SK-MEL-5 (cell line): ENCODE results near the gene MICAL2. TPM values are rescaled to one million over a fixed set of nuclear protein-coding genes. Genes with fewer than 3 reads are reported as not detected.

Source experiments
- DNase-seq: peaks from one replicate; pipeline ENCODE4 v3.0.0-alpha.2; 2016; ENCODE audit warnings: low read depth, low spot score
- in situ Hi-C: cut with HindIII; loops from 2 replicates; pipeline ENCODE4 v1.10.0; 2016; ENCODE audit warnings: low sequenced_read_pairs, high pct_unique_total_duplicates, low pct_unique_long_range_greater_than_20kb
- total RNA-seq: library from RNA; depleted of rRNA; stranded (reverse); fragments of >200 nt; shearing (Covaris generic); gene quantifications from 2 replicates; pipeline ENCODE4 v1.2.3, GENCODE V29; 2014

The MICAL2 gene
- total RNA-seq, 1 experiment from 2014 or later, result 1.2 TPM

GRCh38 chr11:12182676-12183541, 72.5 kb downstream of the MICAL2 start:
- in situ Hi-C loops, result no loop called here
- DNase-seq, result no peak

- in situ Hi-C loops, result no loop called here
- DNase-seq, result no peak
These were observed 73.6 kb downstream of the MICAL2 start for GRCh38 chr11:12183827-12184620.

- in situ Hi-C loops, result no loop called here
- no peak for DNase-seq
These were observed 74.3 kb downstream of the MICAL2 start for GRCh38 chr11:12184699-12185098.

GRCh38 chr11:12185106-12185690, 74.8 kb downstream of the MICAL2 start:
- peak; percentile 55 for DNase-seq
- in situ Hi-C loops, result no loop called here

GRCh38 chr11:12185914-12186313, 75.5 kb downstream of the MICAL2 start:
- DNase-seq, result peak; percentile 78
- in situ Hi-C loops, result no loop called here

GRCh38 chr11:12186701-12187100, 76.3 kb downstream of the MICAL2 start:
- no peak for DNase-seq

GRCh38 chr11:12187399-12187798, 77.0 kb downstream of the MICAL2 start:
- no peak for DNase-seq
- in situ Hi-C loops, result no loop called here

More at GRCh38 chr11:12186701-12187100, 76.3 kb downstream of the MICAL2 start:
- in situ Hi-C loops, result no loop called here

GRCh38 chr11:12188548-12189317, 78.3 kb downstream of the MICAL2 start:
- in situ Hi-C loops, result no loop called here
- DNase-seq, result no peak

GRCh38 chr11:12189543-12190235, 79.3 kb downstream of the MICAL2 start:
- no peak for DNase-seq
- in situ Hi-C loops, result no loop called here

- no peak for DNase-seq
- in situ Hi-C loops, result no loop called here
These were observed 80.1 kb downstream of the MICAL2 start for GRCh38 chr11:12190511-12190910.

GRCh38 chr11:12192794-12193514, 82.6 kb downstream of the MICAL2 start:
- DNase-seq, result no peak
- in situ Hi-C loops, result no loop called here

- in situ Hi-C loops, result no loop called here
- DNase-seq, result no peak
These were observed 83.3 kb downstream of the MICAL2 start for GRCh38 chr11:12193515-12194336.

- in situ Hi-C loops, result no loop called here
- no peak for DNase-seq
These were observed 85.4 kb downstream of the MICAL2 start for GRCh38 chr11:12195768-12196167.

GRCh38 chr11:12196308-12196707, 85.9 kb downstream of the MICAL2 start:
- no peak for DNase-seq
- in situ Hi-C loops, result no loop called here

GRCh38 chr11:12196872-12197271, 86.5 kb downstream of the MICAL2 start:
- in situ Hi-C loops, result no loop called here
- no peak for DNase-seq
